SK-MEL-5 (cell line): ENCODE results near the gene DEAF1. TPM values are rescaled to one million over a fixed set of nuclear protein-coding genes. Genes with fewer than 3 reads are reported as not detected.
"Not testable (repeated sequence)": the region's sequence is repeated elsewhere in the genome, so short reads cannot be mapped to it uniquely, and the experiment has no call there.

Experiments used
- DNase-seq: peaks from one replicate; pipeline ENCODE4 v3.0.0-alpha.2; 2016; ENCODE audit warnings: low read depth, low spot score
- in situ Hi-C: cut with HindIII; loops from 2 replicates; pipeline ENCODE4 v1.10.0; 2016; ENCODE audit warnings: low sequenced_read_pairs, high pct_unique_total_duplicates, low pct_unique_long_range_greater_than_20kb
- total RNA-seq: library from RNA; depleted of rRNA; stranded (reverse); fragments of >200 nt; shearing (Covaris generic); gene quantifications from 2 replicates; pipeline ENCODE4 v1.2.3, GENCODE V29; 2014

Gene DEAF1
- total RNA-seq, 1 experiment from 2014 or later: 33.8 TPM

DNA sequence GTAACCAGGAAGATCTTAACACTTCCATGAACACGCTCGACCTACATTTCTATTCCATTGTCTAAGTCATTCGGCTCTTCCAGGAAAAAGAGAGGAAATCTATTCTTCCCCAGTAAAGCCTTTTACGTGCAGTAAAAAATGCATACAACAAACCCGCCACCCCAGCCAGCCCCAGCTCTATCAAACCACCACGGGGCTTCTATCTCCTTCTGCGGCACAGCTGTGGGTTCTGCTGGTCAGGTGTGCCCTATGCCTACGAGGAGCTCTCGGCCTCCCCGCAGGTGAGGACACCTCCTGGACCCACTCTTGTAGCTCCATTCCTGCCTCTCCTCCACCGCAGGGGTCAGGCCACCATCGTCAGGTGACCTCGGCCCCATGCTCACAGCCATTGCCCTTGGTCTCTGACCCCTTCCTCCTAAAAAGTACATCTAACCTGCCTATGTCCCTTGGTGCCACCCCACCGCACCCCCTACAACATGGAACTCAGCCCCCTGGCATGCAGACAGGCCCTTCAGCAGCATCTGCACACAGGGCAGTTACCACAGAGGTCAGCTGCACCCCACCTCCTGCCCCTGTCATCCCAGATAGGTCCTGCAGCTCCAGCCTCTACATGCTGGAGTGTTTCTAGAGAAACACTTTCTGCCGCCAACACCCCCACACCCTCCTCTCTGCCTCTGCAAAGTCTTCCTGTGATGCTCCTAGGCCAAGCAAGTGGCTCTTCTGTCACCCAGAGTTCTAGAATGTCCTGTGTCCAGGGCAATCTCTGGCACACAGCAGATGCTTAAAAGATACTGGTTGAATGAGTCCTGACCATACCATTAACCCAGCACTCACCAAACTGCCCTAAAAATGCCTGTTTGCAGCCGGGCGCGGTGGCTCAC is 3.1 kb downstream of the DEAF1 start:
- no peak for DNase-seq
- in situ Hi-C loops: no loop called here

DNA sequence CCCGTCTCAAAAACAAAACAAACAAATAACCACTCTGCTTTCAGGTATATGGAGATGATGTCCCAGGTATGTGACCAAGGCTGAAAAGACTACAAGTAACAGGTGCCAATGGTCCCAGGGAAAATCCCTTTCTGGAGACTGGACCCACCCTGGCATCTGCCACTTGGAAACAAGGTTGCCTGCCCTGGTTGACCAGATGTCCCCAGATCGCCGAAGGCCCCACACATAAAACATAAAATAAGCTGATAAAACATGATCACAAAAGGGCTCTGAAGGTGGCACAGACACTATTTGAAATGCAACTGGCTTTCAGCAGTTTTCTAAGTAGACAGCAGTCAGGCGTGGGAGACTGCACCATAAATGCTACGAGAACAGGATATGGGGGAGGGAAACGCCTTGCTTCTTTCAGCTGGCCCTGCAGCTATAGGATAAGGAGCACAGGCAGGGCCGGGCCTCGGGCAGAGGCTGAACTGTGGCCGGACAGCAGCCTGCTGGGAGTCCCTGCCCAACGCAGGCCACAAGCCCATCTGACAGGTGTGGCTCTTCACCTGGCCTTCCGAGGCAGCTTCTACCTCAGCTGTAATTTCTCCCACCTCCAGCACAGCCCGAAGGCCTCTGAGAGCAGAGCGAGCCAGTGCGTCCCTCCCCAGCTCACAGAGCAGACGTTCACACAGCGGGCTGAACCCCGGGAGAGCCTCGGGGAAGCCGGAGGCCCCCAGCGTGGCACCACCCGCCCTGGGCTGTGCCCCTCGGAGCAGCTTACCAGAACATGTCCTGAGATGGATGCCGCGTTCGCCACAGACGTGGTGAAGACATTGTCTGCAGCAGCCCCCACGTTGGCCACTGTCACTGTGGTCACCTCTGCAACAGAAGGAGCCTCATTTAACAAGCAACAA is 4.0 kb downstream of the DEAF1 start:
- no peak for DNase-seq
- in situ Hi-C loops: no loop called here

DNA sequence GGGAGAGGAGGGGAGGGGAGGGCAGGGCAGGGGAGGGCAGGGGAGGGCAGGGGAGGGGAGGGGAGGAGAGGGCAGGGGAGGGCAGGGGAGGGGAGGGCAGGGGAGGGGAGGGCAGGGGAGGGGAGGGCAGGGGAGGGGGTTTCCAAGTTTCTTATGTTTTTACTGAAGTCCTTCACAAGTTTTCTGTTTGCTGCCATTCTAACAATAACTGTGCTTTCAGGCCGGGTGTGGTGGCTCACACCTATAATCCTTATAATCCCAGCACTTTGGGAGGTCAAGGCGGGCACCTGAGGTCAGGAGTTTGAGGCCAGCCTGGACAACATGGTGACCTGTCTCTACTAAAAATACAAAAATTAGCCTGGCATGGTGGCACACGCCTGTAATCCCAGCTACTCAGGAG is 4.8 kb downstream of the DEAF1 start:
- DNase-seq, in situ Hi-C loops: not testable (repeated sequence)

DNA sequence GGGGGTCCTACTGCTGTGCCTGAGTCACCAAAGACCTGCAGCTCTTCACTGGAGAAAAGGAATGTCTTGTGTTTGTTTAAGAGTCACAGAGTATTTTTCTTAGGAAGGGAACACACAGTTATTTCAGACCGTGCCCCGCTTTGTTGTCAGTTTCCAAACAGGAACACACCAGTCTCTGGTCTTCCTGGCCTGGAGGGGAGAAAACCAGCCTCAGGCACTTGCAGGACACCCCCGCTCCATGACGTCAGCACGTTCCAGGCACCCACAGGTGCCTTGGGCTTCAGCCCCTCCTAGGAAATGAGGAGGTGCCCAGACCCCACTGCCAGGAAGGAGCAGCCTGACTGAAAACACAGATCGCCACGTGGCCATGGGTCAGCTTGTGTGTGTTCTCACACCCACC is 5.4 kb downstream of the DEAF1 start:
- in situ Hi-C loops: no loop called here

DNA sequence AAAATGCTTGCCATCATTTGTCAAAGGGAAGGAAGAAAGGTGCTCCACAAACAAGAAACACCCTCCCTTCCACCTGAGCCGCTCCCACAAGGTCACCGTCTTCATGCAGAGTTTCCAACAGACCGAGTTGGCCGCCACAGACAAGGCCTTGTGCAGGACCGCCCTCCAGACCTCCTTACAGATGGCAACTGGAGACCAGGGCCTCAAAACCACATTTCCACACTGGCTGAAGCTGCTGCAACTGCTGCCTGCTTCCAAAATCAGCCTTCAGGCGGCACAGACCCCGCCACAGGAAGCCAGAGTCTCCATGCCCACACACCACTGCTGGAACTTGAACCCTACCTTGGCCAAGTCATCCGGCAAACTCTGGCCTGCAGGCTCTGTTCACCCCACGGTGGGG is 6.3 kb downstream of the DEAF1 start:
- in situ Hi-C loops: no loop called here
- no peak for DNase-seq

More for the DNA sequence above, 5.4 kb downstream of the DEAF1 start:
- DNase-seq: no peak

DNA sequence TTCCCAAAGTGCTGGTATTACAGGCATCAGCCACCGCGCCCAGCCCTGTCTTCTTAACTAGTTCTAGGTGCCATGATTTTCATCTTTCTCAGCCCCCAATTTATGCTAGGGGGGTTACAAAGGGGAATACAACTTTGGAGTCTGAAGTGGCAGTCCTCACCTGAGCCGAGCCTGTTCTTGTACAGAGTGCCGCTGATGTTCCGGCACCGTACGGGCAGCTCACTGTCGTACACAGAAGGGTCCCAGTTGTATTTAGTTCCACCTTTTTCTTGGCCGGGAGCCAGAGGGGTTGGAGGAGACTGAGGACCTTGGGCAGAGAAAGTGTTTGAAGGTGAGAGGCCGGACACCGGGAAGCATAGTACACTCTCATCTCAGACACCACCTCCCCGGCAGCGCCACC is 7.3 kb downstream of the DEAF1 start:
- no peak for DNase-seq
- in situ Hi-C loops: no loop called here

DNA sequence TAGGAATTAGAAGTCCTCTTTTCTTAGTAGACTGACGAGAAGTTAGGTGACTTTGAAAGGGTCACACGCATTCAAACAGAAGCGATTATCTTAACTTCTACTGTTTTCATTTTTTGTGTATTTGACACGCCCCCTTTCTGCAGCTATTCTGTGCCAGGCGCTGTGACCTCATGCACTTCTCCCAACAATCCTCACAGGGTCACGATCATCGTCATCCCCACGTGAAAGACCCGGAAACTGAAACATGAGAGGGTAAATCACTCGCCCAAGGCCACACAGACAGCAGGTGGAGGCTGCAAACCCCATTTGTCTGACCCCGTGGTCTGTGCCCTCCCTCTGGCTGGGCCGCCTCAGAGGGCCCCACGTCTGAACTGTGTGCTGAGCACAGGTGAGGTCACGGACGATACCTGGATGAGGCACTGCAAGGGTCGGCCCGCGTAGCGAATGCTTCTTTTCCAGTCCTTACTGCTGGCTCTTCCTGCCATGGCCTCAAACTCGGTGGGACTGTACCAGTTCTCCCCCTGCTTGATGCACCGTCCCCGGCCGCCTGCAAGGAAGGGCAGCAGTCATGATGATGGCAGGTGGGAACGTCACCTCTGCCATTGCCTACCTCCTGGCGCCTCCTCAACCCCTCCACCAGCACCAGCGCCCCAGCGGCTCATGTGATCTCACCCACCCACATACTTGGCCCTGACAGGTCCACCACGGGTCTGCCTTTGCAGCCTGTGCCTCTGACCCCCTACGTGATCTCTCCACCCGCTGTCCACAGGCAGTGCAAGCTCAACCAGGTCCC is 8.4 kb downstream of the DEAF1 start:
- no peak for DNase-seq
- in situ Hi-C loops: no loop called here

DNA sequence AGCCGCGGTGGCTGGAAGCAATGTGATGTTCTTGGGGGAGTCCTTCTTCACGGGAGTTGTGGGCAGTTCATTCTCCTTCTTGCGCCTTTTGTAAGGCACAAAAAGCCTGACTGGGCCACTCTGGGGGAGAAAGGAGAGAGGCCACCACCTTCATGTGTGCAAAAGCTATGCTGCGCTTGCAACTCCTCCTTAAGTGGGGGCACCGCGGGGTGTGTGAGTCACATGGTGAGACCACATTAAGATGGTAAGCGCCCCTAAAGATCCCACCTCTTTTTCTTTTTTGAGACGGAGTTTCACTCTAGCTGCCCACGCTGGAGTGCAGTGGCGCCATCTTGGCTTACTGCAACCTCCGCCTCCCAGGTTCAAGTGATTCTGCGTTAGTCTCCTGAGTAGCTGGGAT is 14.1 kb downstream of the DEAF1 start:
- DNase-seq: no peak
- in situ Hi-C loops: no loop called here

DNA sequence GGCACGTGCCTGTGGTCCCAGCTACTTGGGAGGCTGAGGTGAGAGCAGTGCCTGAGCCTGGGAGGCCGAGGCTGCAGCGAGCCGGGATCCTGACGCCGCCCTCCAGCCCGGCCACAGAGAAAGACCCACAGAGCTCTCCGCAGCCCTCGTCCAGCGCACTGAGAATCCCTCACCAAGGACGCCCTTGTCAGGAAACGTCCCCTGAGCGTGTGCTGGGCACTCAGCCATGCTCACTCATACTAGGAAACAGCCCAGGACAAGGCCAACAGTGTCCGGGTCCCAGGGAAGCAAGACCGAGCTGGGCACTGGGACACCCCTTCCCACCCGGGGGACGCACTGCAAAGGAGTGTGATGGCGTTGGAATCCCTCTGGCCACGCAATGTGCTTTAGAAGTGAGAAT is 14.5 kb downstream of the DEAF1 start:
- DNase-seq: no peak
- in situ Hi-C loops: no loop called here

DNA sequence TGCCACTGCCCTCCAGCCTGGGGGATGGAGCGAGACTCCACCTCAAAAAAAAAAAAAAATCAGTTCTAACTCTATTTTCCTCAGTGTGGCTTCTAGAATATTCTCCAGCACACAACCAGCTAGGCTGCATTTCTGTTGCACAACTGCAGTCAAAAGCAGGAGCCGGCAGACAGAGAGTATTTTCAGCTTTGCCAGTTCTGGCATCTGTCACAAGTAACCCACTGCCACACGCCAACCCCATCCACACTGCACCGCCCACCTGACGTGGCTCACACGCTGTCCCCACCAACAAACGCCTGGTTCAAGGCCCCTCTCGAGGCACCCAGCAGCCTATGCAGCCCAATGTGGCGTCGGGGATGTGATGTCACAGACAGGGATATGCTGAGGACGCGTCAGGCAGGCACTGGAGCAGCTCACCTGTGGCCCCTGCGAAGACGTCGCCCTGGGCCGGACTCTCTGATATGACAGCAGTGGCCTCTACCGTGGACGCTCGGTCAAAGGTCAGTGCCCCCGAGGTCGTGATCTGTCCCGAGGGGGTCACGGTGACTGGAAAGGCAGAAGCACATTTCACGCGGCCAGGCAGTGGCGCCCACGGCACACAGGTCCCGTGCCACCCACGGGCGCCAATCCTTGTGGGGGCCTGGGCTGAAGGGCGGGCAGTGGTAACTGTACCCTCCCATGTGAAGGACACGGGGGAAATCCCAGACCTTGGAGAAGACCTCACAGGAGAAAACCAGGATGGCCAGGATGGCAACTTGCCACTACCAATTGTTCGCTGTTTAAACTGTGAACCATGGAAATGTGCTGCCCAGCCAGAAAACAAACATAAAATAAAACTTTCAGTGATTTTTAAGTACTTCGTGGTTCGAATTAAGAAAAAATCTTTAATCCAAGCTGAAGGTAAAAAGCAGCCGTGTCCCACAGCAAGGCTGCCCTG is 15.5 kb downstream of the DEAF1 start:
- in situ Hi-C loops: no loop called here
- no peak for DNase-seq

DNA sequence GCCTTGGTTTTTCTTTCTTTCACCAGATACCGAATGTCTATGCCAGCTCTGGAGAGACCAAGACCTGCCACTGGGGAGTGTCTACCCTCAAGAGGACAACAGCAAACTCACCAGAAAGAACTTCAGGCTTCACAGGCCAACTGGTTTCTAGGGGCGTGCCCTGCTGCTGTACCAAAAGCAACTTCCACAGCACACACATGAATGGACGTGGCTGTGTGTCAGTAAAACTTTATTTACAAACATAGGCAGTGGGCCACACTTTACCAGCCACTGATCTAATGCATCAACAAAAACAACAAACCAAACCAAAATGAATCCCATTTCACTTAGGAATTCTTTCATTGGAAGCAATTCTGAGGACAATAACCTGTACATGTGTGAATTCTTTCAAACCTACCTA is 16.7 kb downstream of the DEAF1 start:
- in situ Hi-C loops: no loop called here
- no peak for DNase-seq

DNA sequence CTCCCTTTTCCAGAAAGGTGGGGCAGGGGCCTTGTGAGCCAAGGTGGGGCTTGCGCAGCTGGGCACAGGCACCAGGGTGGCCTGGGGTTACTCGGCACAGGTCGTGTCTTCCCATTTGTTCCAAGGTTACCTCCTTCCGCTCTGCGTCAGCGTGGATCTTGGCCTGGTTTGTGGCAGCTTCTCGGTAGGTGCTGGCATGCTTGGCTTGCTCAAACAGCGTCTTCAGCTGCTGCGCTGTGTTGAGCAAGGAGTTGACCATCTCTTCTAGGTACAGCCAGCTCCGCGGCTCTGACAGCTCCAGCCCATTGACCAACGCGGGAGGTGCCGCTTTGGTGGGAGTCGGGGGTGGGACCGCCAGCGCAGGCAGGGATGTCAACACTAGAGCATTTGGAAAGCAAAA is 20.6 kb downstream of the DEAF1 start:
- DNase-seq: no peak
- in situ Hi-C loops: no loop called here

DNA sequence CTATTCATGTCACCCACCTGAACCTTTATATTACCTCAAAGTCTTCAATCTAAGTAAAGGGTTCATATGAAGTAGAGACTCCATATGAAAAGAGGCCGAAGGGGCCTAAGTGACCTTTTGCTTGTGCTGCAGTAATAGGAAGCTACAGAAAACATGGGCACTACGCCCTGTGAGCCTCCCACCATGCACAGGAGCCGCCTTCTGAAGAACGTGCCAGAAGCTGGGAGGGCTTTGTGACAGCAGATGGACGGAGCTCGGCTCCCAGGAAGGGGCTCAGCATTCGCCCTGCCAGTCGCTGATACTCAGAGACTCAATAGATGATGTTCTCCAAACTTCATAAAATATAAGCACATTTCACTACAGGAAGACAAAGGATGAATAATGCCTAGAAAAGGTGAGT is 21.2 kb downstream of the DEAF1 start:
- no peak for DNase-seq
- in situ Hi-C loops: no loop called here

DNA sequence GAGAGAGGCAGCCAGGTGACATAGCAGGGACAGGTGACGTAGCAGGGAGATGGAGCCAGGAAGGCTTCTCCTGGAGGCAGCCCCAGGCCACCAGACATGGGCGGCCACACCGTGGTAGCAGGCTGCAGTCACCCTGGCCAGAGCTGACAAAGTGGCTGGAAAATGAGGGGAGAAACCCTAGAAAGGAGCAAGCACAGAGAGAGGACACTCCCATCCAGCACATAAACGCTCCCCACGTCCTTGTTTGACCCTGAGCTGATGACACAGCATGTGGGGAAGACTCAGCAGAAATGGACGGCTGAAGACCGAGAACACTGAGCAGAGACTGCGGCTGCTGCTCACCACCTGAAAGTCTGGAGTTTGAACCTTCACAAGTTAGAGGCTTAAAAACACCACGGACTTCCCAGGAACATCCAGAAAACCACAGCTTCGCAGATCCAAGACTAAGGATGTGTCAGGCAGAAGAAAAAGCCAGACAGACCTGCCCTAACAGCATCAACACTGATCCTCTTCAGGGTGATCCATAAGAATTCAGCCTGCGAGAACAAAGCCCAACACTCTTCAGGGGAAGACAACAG is 29.2 kb downstream of the DEAF1 start:
- in situ Hi-C loops: no loop called here
- no peak for DNase-seq

DNA sequence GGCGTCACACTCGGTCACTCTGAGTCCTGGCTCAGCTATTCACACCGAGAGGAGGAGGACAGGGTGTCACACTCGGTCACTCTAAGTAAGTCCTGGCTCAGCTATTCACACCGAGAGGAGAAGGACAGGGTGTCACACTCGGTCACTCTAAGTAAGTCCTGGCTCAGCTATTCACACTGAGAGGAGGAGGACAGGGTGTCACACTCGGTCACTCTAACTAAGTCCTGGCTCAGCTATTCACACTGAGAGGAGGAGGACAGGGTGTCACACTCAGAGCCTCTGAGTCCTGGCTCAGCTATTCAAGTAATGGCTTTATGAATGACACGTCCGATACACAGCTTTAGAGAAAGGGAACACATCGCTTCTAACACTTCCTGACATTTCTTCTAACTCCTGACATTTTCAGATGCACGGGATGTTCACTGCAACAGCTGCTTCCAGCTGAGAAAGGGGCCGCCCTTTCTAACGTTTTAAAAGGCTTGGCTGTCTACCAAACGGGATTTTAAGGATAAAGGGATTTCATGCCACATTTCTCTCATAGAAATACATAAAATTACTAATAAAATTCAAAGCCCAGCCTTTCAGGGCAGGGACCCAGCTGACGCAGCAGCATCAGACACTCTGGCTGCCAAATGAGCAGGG is 29.8 kb downstream of the DEAF1 start:
- in situ Hi-C loops: no loop called here
- DNase-seq: no peak

DNA sequence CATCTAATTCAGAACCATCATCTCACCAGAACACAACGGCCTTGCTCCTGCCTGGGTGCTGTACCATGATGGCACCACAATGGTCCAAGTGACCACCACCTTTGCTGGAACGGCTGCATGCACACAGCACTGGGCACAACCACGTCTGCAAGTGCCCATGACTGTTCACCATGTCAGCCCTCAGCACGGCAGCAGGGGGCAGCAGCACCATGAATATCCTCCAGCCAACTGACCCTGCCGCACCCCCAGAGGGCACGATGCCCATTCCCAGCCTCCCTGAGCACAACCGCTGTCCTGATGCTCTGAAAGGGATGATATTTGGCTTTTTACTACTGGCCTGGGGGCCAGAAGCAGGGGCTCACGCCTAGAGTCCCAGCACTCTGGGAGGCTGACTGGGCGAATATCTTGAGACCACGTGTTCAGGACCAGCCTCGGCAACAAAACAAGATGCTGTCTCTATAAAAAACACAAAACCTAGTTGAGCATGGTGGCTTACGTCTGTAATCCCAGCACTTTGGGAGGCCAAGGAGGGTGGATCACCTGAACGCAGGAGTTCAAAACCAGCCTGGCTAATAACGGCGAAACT is 32.2 kb downstream of the DEAF1 start:
- in situ Hi-C loops: no loop called here
- DNase-seq: peak; percentile 72
